OCI-LY3 (cell line): ENCODE results near the gene SDK2.

ENCODE experiments used
- CTCF ChIP-seq: fragments of 200-600, 300-600 bp; sonication (generic); IDR thresholded peaks from 2 replicates; pipeline ENCODE4 v1.5.1; 2014; ENCODE audit warnings: antibody characterized with exemption, low read length, low read depth
- EZH2phosphoT487 ChIP-seq: fragments of 200-600 bp; shearing (Covaris generic); IDR thresholded peaks from 2 replicates; pipeline ENCODE4 v1.6.1; 2018; ENCODE audit warnings: antibody characterized with exemption, mixed run types, low read depth

- no peak for TF ChIP-seq CTCF
- TF ChIP-seq EZH2phosphoT487: no peak
These were observed 165.9 kb downstream of the SDK2 start for GRCh38 chr17:73478334-73478733.
